Transverse colon (tissue), 4 donors: ENCODE data around the gene IRF5. TPM values are rescaled to one million over a fixed set of nuclear protein-coding genes. Genes with fewer than 3 reads are reported as not detected.

Experiments
- DNase-seq: peaks from one replicate; pipeline ENCODE4 v3.0.0-alpha.2; 2019
- H3K27ac ChIP-seq, 4 donors: fragments of 200-600 bp; sonication (generic); 2 replicates each; pipeline ENCODE4 v1.5.1; 2016 to 2018; ENCODE audit warnings: inconsistent platforms in 4 of 4
- H3K27me3 ChIP-seq: fragments of 200-600 bp; sonication (generic); 2 replicates; pipeline ENCODE4 v1.5.1; 2017; ENCODE audit warnings: inconsistent platforms
- H3K36me3 ChIP-seq, 4 donors: fragments of 200-600 bp; sonication (generic); 2 replicates each; pipeline ENCODE4 v1.5.1; 2017 to 2019; ENCODE audit warnings: inconsistent platforms in 4 of 4
- H3K4me1 ChIP-seq, 4 donors: fragments of 200-600 bp; sonication (generic); 2 replicates each; pipeline ENCODE4 v1.5.1; 2017 to 2020; ENCODE audit warnings: inconsistent platforms in 4 of 4
- H3K4me3 ChIP-seq, 4 donors: fragments of 200-600 bp; sonication (generic); 1 replicate in 1 of 4; 2 replicates in 3 of 4; pipeline versions ENCODE4 v1.5.1 to v1.6.1; 2017 to 2019; ENCODE audit warnings: inconsistent platforms in 4 of 4
- H3K9me3 ChIP-seq, 2 donors: fragments of 200-600 bp; sonication (generic); 2 replicates each; pipeline ENCODE4 v1.5.1; 2017 to 2019; ENCODE audit warnings: inconsistent platforms in 2 of 2
- EP300 ChIP-seq: sonication (generic); formaldehyde crosslinking; IDR thresholded peaks from one replicate; pipeline ENCODE4 v1.6.1; 2017; ENCODE audit warnings: antibody characterized with exemption, low read depth
- POLR2A ChIP-seq: fragments of 450-650 bp; IDR thresholded peaks from one replicate; pipeline ENCODE4 v1.6.1; 2016; ENCODE audit warnings: antibody characterized with exemption, mild to moderate bottlenecking, moderate library complexity
- POLR2AphosphoS5 ChIP-seq, 3 donors: sonication (generic); formaldehyde crosslinking; IDR thresholded peaks; one replicate each; pipeline ENCODE4 v1.6.1; 2016; ENCODE audit warnings: antibody characterized with exemption in 3 of 3
- WGBS, 2 donors: methylation state at CpG; one replicate each; pipeline ENCODE4 v1.1.5; 2018; ENCODE audit warnings: low coverage in 1 of 2; 5-methylcytosine and 5-hydroxymethylcytosine counted together
- in situ Hi-C, 4 donors: fragments of 200-750 bp; cut with MboI; loops; one replicate each; pipeline versions ENCODE4 v1.15.0 to v1.15.1; 2017; ENCODE audit warnings: low sequenced_read_pairs in 3 of 4, low pct_ligation_motif_present in 1 of 4, low pct_unique_long_range_greater_than_20kb in 1 of 4
- intact Hi-C: fragments of 100-400 bp; cut with DNase I; formaldehyde crosslinking; loops from one replicate; pipeline ENCODE4 v1.15.1; 2023; ENCODE audit warnings: low total_unique reads
- total RNA-seq, 4 donors: library from RNA; depleted of rRNA; stranded (reverse); fragments of >200 nt; gene quantifications; one replicate each; pipeline ENCODE4 v1.1.0, GENCODE V29; 2016
- TF ChIP-seq, protein P1 (sequence below), 5 experiments: fragments of 200-600 bp in 3 of 5; fragments of 450-650 bp in 2 of 5; sonication (generic) in 3 of 5; IDR thresholded peaks; 1 replicate in 2 of 5; 2 replicates in 3 of 5; pipeline ENCODE4 v1.5.1; 2016 to 2017; ENCODE audit warnings: antibody characterized with exemption in 5 of 5, inconsistent platforms in 3 of 5, mild to moderate bottlenecking in 2 of 5, moderate library complexity in 1 of 5

The IRF5 gene
- total RNA-seq, 4 donors from 2014 or later = 2.2 to 10.0 (median 6.2) TPM

DNA sequence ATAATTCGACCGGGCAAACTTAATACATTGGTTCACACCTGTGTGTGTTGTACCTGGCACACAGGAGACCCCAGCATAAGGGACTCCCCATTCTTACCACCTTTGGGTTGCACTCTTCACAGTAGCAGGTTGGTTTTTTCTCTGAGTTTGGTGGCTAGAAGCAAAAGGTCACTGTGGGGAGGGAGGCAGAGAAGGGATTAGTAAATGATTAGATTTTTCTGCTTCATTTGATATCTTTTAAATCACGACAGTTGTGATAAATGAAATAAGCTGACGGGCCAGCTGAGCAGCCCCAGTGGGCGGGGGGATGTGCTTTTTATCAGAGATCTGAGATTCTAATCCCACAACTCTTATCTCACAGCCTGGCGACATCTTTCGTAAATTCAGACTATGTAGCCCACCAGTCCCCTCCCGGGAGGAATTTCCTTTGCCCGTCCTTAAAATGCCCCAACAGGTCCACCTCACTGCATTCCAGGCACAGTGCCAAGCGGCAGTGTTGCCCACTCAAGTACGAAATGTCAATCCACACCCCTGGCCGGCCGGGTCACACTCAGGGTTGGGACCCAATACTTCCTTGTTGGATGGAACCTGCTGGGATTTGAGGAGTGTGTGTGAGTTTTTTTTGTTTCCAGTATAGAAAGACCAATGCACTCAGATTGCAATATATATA is 16.7 kb upstream of the IRF5 start:
- no peaks in the 10 kb centered on the region for H3K9me3 ChIP-seq
- in situ Hi-C loops (no loop called here), intact Hi-C loops (no loop called here)
- no peak for DNase-seq
- H3K36me3 ChIP-seq = no peaks in the 10 kb centered on the region
- 63 to 70% methylated on average over 5 to 13 of the region's 13 CpGs for WGBS, 2 donors
- peaks cover 33% of the 10 kb centered on the region for H3K27me3 ChIP-seq
- TF ChIP-seq POLR2A = no peak
- no peak for TF ChIP-seq EP300
- TF ChIP-seq, protein P1, sequence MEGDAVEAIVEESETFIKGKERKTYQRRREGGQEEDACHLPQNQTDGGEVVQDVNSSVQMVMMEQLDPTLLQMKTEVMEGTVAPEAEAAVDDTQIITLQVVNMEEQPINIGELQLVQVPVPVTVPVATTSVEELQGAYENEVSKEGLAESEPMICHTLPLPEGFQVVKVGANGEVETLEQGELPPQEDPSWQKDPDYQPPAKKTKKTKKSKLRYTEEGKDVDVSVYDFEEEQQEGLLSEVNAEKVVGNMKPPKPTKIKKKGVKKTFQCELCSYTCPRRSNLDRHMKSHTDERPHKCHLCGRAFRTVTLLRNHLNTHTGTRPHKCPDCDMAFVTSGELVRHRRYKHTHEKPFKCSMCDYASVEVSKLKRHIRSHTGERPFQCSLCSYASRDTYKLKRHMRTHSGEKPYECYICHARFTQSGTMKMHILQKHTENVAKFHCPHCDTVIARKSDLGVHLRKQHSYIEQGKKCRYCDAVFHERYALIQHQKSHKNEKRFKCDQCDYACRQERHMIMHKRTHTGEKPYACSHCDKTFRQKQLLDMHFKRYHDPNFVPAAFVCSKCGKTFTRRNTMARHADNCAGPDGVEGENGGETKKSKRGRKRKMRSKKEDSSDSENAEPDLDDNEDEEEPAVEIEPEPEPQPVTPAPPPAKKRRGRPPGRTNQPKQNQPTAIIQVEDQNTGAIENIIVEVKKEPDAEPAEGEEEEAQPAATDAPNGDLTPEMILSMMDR (IDR thresholded peaks at IDR 0.05) = no peak
- no peak for TF ChIP-seq POLR2AphosphoS5 (IDR thresholded peaks at IDR 0.05)
- no peak overlapping the region for H3K4me3 ChIP-seq
- H3K4me1 ChIP-seq = peaks cover 0 to 2% (median under 1%) of the 10 kb centered on the region in 4 donors
- no peak overlapping the region for H3K27ac ChIP-seq

DNA sequence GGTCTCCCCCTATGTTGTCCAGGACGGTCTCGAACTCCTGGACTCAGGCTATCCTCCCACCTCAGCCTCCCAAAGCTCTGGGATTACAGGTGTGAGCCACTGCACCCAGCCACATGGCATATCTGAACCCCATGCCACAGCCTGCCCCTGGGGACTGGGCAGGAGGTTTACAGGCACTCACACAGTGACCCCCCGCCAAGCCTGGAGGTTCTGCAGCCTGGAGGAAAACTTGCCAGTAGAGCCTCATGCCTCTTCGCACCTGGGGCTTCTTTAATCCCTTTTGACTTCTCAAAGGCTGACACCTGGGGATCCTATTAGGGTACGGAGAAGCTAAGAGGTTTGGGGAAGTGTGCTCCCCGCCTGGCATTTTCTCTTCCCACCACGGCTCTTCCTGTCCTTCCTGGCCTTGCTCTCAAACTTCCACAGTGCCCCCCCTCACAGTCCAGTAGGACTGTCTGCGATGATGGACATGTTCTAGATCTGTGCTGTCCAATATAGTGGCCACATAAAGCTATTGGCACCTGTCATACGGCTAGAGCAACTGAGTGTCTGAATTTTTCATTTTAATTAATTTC is 15.8 kb upstream of the IRF5 start:
- intact Hi-C loops (no loop called here), in situ Hi-C loops (no loop called here)
- Histone ChIP-seq H3K9me3 (no peaks in the 10 kb centered on the region), H3K4me1 (no peaks in the 10 kb centered on the region), H3K27ac (no peak overlapping the region), H3K27me3 (peaks cover 25% of the 10 kb centered on the region), H3K36me3 (no peaks in the 10 kb centered on the region), H3K4me3 (no peak overlapping the region)
- no peak for DNase-seq
- 83% methylated on average over 8 of the region's 9 CpGs; no CpG with 5 or more reads in 1 of the 2 donors for WGBS, 2 donors
- TF ChIP-seq, protein P1 (IDR thresholded peaks at IDR 0.05) = no peak
- TF ChIP-seq POLR2AphosphoS5 (IDR thresholded peaks at IDR 0.05) = no peak
- no peak for TF ChIP-seq EP300
- TF ChIP-seq POLR2A = no peak

DNA sequence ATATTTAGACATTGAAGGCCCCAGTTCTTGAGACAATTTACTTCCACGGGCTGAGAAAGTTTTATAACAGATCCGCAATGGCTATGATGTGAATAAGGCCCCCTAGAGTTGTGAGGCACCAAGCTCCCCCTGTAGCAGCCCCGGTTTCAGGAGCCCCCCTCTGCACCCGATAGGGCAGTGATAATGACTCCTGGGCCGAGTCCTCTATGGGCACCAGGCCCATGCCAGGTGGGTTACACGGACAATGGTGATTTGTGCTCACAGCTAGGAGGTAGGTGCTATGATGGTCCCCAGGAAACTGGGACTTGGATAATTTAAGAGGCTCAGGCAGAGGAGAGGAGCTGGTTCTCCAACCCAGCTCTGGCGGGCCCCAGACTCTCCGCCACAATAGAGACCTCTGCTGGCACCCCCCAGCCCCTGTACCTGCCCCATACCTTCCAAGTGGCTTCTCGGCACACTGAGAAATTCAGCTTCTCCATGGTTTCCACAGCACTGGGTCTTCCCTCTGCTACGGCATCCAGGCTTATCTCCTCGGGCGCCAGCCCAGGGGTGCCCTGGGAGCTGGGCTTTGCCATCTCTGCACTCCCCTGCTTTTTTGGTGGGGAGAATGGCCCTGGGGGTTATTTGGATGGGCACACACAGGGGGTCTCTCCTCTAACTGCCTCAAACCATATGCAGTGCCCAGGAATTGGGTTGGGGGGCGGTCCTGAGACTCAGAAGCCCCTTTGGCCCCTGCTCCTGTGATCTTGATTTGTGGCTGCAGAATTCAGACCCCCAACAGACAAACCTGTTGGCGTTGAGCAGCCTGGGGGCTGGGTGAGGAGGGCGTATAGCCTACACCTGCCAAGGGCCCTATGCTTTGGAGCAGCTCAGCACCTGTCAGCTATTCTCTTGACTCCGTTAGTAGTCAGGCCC is 15.0 kb upstream of the IRF5 start:
- no peaks in the 10 kb centered on the region for H3K36me3 ChIP-seq
- in situ Hi-C loops (no loop called here), intact Hi-C loops (no loop called here)
- H3K4me3 ChIP-seq = no peak overlapping the region
- H3K4me1 ChIP-seq = no peaks in the 10 kb centered on the region
- WGBS, 2 donors = 84 to 92% methylated on average over 2 to 16 of the region's 16 CpGs
- H3K27me3 ChIP-seq = peaks cover 22% of the 10 kb centered on the region
- no peak overlapping the region for H3K27ac ChIP-seq
- no peak for TF ChIP-seq POLR2AphosphoS5 (IDR thresholded peaks at IDR 0.05)
- TF ChIP-seq POLR2A = no peak
- no peak for TF ChIP-seq EP300
- TF ChIP-seq, protein P1 (IDR thresholded peaks at IDR 0.05) = no peak
- peak; percentile 5 for DNase-seq
- H3K9me3 ChIP-seq = no peaks in the 10 kb centered on the region

DNA sequence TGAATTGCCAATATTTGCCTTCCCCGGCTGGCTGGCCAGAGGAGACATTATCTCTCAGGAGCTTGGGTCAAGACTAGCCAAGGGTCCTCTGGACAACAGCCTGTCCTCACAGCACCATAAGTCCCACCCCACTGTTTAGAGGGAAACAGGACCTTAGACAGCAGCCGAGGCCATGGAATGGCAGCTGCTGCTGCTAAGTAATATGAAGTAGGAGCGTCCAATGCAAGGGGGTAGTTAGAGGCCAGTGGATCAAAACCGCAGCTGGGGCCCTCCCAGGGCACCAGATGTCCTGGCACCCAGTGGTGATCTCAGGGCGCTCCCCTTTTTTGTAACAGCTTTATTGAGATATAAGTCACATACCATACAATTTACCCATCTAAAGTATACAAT is 14.3 kb upstream of the IRF5 start:
- in situ Hi-C loops = no loop called here
- Histone ChIP-seq H3K36me3 (no peaks in the 10 kb centered on the region), H3K27me3 (peaks cover 19% of the 10 kb centered on the region), H3K4me3 (no peak overlapping the region), H3K27ac (no peak overlapping the region), H3K4me1 (no peaks in the 10 kb centered on the region), H3K9me3 (no peaks in the 10 kb centered on the region)
- WGBS, 2 donors = 70% methylated on average over 5 of the region's 5 CpGs; no CpG with 5 or more reads in 1 of the 2 donors
- TF ChIP-seq, protein P1 (IDR thresholded peaks at IDR 0.05) = no peak
- TF ChIP-seq POLR2A (no peak), POLR2AphosphoS5 (IDR thresholded peaks at IDR 0.05) (no peak), EP300 (no peak)
- intact Hi-C loops = no loop called here
- no peak for DNase-seq
